K562 (cell line): ENCODE measurements around the gene RASD2. TPM values are rescaled to one million over a fixed set of nuclear protein-coding genes. Genes with fewer than 3 reads are reported as not detected.

Experiments used
- BDP1 ChIP-seq: IDR thresholded peaks from 3 replicates; pipeline ENCODE4 v1.6.1; 2011; ENCODE audit not compliant: insufficient read length, insufficient read depth
- C11orf30 ChIP-seq: fragments of 450-650 bp; IDR thresholded peaks from 2 replicates; pipeline ENCODE4 v1.6.1; 2016; ENCODE audit warnings: low read depth, mild to moderate bottlenecking
- CBX5 ChIP-seq: IDR thresholded peaks from 2 replicates; pipeline ENCODE4 v1.6.1; 2014; ENCODE audit warnings: low read depth, borderline replicate concordance
- CSDE1 ChIP-seq, 2 experiments: fragments of 450-650 bp; IDR thresholded peaks; 2 replicates each; pipeline ENCODE4 v1.6.1; 2016; ENCODE audit warnings: mild to moderate bottlenecking in 1 of 2
- ELF1 ChIP-seq: fragments of 200-800 bp; sonication (Bioruptor generic); IDR thresholded peaks from 2 replicates; pipeline ENCODE4 v1.6.1; 2016; ENCODE audit warnings: missing genetic modification characterization, missing compliant biosample characterization
- GABPB1 ChIP-seq: sonication (generic); formaldehyde crosslinking; IDR thresholded peaks from 2 replicates; pipeline ENCODE4 v1.8.0; 2022; ENCODE audit warnings: mild to moderate bottlenecking, missing genetic modification reagents
- HDAC8 ChIP-seq: fragments of 450-650 bp; IDR thresholded peaks from 2 replicates; pipeline ENCODE4 v1.6.1; 2016; ENCODE audit warnings: mild to moderate bottlenecking, missing genetic modification characterization, moderate library complexity, missing compliant biosample characterization
- HNRNPUL1 ChIP-seq: fragments of 200-400 bp; formaldehyde crosslinking; IDR thresholded peaks from 2 replicates; pipeline ENCODE4 v1.6.1; 2017; ENCODE audit warnings: low read length
- KDM2B ChIP-seq: fragments of 250-450 bp; sonication (Bioruptor Pico); IDR thresholded peaks from 2 replicates; pipeline ENCODE4 v1.8.0; 2021; ENCODE audit warnings: mild to moderate bottlenecking, moderate library complexity
- PCBP1 ChIP-seq: fragments of 200-400 bp; formaldehyde crosslinking; IDR thresholded peaks from 2 replicates; pipeline ENCODE4 v1.6.1; 2018; ENCODE audit warnings: mild to moderate bottlenecking, low read depth, low read length; ENCODE audit not compliant: poor library complexity, severe bottlenecking
- RBM15 ChIP-seq: fragments of 200-400 bp; formaldehyde crosslinking; IDR thresholded peaks from 2 replicates; pipeline ENCODE4 v1.6.1; 2018; ENCODE audit warnings: mild to moderate bottlenecking, low read length, moderate library complexity; ENCODE audit not compliant: insufficient read depth
- SOX6 ChIP-seq: fragments of 450-650 bp; IDR thresholded peaks from 2 replicates; pipeline ENCODE4 v1.6.1; 2014; ENCODE audit warnings: mild to moderate bottlenecking
- SRSF7 ChIP-seq: fragments of 200-400 bp; formaldehyde crosslinking; optimal IDR thresholded peaks from 2 replicates; pipeline ENCODE3; 2017; ENCODE audit warnings: mild to moderate bottlenecking, low read depth, low read length
- TARDBP ChIP-seq: fragments of 450-650 bp; IDR thresholded peaks from 2 replicates; pipeline ENCODE4 v1.6.1; 2016
- TBP ChIP-seq: optimal IDR thresholded peaks from 2 replicates; pipeline ENCODE3; 2011; ENCODE audit warnings: low read depth, low read length, improper control_type of control experiment
- TEAD2 ChIP-seq: fragments of 450-650 bp; IDR thresholded peaks from 2 replicates; pipeline ENCODE4 v1.6.1; 2016; ENCODE audit warnings: missing genetic modification characterization, control low read depth, missing compliant biosample characterization
- ZNF134 ChIP-seq: fragments of 250-450 bp; sonication (Bioruptor Pico); conservative IDR thresholded peaks from 2 replicates; pipeline ENCODE4 v1.4.0; 2020
- ZNF197 ChIP-seq: fragments of 200-800 bp; sonication (Bioruptor generic); IDR thresholded peaks from 2 replicates; pipeline ENCODE4 v1.6.1; 2016; ENCODE audit warnings: low read depth, missing genetic modification characterization, missing compliant biosample characterization
- ZNF324 ChIP-seq: fragments of 250-450 bp; sonication (Bioruptor Pico); IDR thresholded peaks from 2 replicates; pipeline ENCODE4 v1.4.0; 2020; ENCODE audit warnings: mild to moderate bottlenecking
- ZNF778 ChIP-seq: fragments of 450-650 bp; formaldehyde crosslinking; IDR thresholded peaks from 2 replicates; pipeline ENCODE4 v1.4.0; 2020; ENCODE audit warnings: mild to moderate bottlenecking, moderate library complexity
- polyA plus RNA-seq, 8 experiments: library from polyadenylated mRNA; depleted of rRNA in 4 of 8; stranded (reverse) in 5 of 8; unstranded in 3 of 8; fragments of >200 nt; fragmentation: Nextera tagmentation in 2 of 8; fragmentation: Illumina TruSeq in 1 of 8; extraction: Ambion mirVana in 2 of 8; extraction: Trizol in 1 of 8; gene quantifications; 2 replicates each; pipeline versions ENCODE4 v1.2.1 to v1.2.3, GENCODE V29; 2011 to 2014; ENCODE audit warnings: inconsistent platforms in 1 of 8, missing spikeins in 1 of 8
- total RNA-seq, 7 experiments: library from RNA; depleted of rRNA in 6 of 7; stranded (reverse); fragments of >200 nt in 6 of 7; fragmentation: Illumina TruSeq in 2 of 7; extraction: Trizol in 2 of 7; gene quantifications; 2 replicates each; pipeline versions ENCODE4 v1.2.1 to v1.2.3, GENCODE V29; 2011 to 2021; ENCODE audit warnings: low replicate concordance in 1 of 7
- TF ChIP-seq, protein P1 (sequence below), 2 experiments: fragments of 450-650 bp; IDR thresholded peaks; 2 replicates each; pipeline ENCODE4 v1.6.1; 2016; ENCODE audit warnings: mild to moderate bottlenecking in 2 of 2, borderline replicate concordance in 1 of 2, low read depth in 1 of 2, moderate library complexity in 1 of 2
- TF ChIP-seq, protein P2 (sequence below), 2 experiments: IDR thresholded peaks; 2 replicates each; pipeline ENCODE4 v1.6.1; 2011; ENCODE audit warnings: borderline replicate concordance in 1 of 2, control low read depth in 1 of 2, low read depth in 1 of 2, low read length in 1 of 2, mild to moderate bottlenecking in 1 of 2, mixed read lengths in 1 of 2, moderate library complexity in 1 of 2; ENCODE audit not compliant: insufficient read depth in 1 of 2, insufficient read length in 1 of 2, poor library complexity in 1 of 2, severe bottlenecking in 1 of 2; ENCODE audit errors: extremely low read depth in 1 of 2

The RASD2 gene
- total and polyA plus RNA-seq, 9 of the 15 experiments (the other 6 are each of a cell fraction or from before 2014, with no cell fraction given), result 0.05 TPM; not detected in 8

DNA sequence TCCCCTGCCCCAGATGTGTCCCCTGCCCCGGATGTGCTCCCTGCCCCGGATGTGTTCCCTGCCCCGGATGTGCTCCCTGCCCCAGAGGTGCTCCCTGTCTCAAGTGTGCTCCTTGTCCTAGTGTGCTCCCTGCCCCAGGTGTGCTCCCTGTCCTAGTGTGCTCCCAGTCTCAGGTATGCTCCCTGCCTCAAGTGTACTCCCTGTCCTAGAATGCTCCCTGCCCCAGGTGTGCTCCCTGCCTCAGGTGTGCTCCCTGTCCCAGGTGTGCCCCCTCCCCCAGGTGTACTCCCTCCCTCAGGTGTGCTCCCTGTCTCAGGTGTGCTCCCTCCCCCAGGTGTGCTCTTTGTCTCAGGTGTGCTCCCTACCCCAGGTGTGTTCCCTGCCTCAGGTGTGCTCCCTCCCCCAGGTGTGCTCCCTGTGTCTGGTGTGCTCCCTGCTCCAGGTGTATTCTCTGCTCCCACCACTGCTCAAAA is 48.7 kb upstream of the RASD2 start (continued):
- peak; percentile 83 for TF ChIP-seq ZNF197 (CRISPR knock-in tag)
- TF ChIP-seq GABPB1 (CRISPR knock-in tag), result peak; percentile 94
- TF ChIP-seq BDP1, result no peak
- TF ChIP-seq HDAC8 (tag), result no peak
- TF ChIP-seq, protein P1, sequence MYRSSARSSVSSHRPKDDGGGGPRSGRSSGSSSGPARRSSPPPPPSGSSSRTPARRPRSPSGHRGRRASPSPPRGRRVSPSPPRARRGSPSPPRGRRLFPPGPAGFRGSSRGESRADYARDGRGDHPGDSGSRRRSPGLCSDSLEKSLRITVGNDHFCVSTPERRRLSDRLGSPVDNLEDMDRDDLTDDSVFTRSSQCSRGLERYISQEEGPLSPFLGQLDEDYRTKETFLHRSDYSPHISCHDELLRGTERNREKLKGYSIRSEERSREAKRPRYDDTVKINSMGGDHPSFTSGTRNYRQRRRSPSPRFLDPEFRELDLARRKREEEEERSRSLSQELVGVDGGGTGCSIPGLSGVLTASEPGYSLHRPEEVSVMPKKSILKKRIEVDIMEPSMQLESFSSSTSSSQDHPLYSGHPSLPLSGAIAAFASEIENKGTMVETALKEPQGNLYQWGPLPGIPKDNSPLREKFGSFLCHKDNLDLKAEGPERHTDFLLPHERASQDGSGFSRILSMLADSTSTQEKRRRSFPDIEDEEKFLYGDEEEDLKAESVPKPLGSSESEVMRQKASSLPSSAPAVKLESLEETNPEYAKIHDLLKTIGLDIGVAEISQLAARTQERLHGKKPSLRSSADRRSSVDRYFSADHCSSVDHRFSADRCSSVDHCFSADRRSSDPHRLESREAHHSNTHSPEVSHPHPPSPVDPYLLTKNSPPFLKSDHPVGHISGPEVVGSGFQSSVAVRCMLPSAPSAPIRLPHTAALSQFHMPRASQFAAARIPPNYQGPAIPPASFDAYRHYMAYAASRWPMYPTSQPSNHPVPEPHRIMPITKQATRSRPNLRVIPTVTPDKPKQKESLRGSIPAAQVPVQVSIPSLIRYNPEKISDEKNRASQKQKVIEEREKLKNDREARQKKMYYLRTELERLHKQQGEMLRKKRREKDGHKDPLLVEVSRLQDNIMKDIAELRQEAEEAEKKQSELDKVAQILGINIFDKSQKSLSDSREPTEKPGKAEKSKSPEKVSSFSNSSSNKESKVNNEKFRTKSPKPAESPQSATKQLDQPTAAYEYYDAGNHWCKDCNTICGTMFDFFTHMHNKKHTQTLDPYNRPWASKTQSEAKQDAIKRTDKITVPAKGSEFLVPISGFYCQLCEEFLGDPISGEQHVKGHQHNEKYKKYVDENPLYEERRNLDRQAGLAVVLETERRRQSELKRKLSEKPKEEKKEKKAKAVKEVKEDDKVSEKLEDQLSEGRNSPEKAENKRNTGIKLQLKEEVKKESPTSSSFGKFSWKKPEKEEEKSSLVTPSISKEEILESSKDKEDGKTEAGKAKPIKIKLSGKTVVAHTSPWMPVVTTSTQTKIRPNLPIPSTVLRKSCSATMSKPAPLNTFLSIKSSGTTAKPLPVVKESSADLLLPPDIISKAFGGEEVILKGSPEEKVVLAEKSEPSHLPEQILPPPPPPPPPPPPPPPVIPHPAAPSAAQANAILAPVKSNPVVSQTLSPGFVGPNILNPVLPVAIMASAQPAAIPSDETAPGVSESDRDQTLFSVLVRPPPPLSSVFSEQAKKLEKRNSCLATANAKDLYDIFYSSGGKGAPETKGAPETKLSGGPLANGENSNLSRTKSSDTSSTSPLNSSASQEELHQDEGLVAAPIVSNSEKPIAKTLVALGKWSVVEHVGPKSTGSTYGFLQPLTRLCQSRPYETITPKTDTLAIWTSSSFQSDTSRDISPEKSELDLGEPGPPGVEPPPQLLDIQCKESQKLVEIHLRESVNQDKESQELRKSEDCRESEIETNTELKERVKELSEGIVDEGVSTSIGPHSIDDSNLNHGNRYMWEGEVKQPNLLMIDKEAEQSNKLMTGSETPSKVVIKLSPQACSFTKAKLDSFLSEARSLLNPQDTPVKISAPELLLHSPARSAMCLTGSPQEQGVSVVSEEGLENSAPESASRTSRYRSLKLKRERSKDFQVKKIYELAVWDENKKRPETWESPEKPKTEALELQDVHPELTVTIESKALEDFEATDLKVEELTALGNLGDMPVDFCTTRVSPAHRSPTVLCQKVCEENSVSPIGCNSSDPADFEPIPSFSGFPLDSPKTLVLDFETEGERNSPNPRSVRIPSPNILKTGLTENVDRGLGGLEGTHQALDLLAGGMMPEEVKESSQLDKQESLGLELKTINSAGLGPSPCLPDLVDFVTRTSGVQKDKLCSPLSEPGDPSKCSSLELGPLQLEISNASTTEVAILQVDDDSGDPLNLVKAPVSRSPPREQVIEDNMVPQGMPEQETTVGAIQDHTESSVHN (IDR thresholded peaks at IDR 0.05; ENCODE audit: borderline replicate concordance in 1 of 2, low read depth in 1 of 2), result no peak
- TF ChIP-seq ZNF324, result no peak
- no peak for TF ChIP-seq CSDE1 (IDR thresholded peaks at IDR 0.05)
- TF ChIP-seq ELF1 (tag), result peak; percentile 58
- no peak for TF ChIP-seq ZNF134 (CRISPR knock-in tag)
- TF ChIP-seq TBP, result no peak
- no peak for TF ChIP-seq TARDBP
- no peak for TF ChIP-seq KDM2B (CRISPR knock-in tag)
- TF ChIP-seq CBX5, result 0 out of 2 replicates have a peak, but pooled peaks have one; percentile 39
- no peak for TF ChIP-seq ZNF778 (CRISPR knock-in tag)
- TF ChIP-seq C11orf30, result no peak
- TF ChIP-seq HNRNPUL1, result no peak
- no peak for TF ChIP-seq SRSF7
- TF ChIP-seq, protein P2, sequence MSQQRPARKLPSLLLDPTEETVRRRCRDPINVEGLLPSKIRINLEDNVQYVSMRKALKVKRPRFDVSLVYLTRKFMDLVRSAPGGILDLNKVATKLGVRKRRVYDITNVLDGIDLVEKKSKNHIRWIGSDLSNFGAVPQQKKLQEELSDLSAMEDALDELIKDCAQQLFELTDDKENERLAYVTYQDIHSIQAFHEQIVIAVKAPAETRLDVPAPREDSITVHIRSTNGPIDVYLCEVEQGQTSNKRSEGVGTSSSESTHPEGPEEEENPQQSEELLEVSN (IDR thresholded peaks at IDR 0.05; ENCODE audit: borderline replicate concordance in 1 of 2, extremely low read depth in 1 of 2, insufficient read depth in 1 of 2, insufficient read length in 1 of 2, low read depth in 1 of 2, low read length in 1 of 2, poor library complexity in 1 of 2, severe bottlenecking in 1 of 2), result no peak
- no peak for TF ChIP-seq RBM15
- no peak for TF ChIP-seq PCBP1
- TF ChIP-seq SOX6, result no peak
- no peak for TF ChIP-seq TEAD2 (tag)
